Urothelium cell line (cell line): ENCODE measurements around the gene PIK3R1.

ENCODE experiments used
- DNase-seq: peaks from one replicate; pipeline ENCODE4 v3.0.0; 2011; ENCODE audit warnings: low spot score, mixed read lengths
- FAIRE-seq: peaks from 2 replicates; lab custom pipeline; 2011; peaks lifted over from hg19 to GRCh38; lab: Jason Lieb, UNC

Gene PIK3R1

DNA sequence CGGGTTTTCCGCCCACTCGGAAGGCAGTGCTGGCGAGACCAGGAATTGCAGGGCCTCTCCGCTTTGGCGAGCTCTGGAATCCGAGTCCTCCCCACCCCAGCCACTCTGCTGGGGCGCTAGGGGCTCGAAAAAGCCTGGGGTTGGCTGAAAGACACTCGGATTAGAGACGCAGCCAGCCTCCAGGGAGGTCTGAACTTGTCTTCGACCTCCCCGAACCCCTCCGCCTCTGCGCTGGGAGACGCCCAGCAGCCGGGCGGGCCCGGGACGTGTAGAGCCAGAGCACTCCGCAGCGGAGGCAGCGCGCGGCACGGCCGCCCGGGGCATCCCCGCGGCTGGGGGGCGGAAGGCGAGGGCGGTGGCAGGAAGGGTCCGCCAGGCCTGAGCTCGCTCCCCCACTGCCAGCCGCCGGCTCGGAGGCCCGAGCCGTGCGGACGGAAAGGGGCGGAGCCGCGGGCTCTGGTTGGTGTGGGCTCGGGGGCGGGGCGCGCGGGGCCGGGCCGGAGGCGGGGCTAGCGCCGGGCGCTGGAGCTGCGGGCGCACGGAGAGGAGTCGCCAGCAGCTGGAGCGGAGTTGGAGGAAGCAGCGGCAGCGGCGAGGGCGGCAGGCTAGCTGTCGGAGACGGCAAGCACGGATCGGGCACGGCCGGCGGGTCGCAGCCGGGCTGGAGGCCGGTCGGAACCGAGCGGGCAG is at the start of gene PIK3R1:
Gene PIK3R1, plus strand, starts transcription at position 549 of the 690 bp plus-strand sequence. CDS start 10,920 bp downstream, outside the sequence.
- FAIRE-seq, result peak; percentile 74
- DNase-seq, result peak; percentile 97

DNA sequence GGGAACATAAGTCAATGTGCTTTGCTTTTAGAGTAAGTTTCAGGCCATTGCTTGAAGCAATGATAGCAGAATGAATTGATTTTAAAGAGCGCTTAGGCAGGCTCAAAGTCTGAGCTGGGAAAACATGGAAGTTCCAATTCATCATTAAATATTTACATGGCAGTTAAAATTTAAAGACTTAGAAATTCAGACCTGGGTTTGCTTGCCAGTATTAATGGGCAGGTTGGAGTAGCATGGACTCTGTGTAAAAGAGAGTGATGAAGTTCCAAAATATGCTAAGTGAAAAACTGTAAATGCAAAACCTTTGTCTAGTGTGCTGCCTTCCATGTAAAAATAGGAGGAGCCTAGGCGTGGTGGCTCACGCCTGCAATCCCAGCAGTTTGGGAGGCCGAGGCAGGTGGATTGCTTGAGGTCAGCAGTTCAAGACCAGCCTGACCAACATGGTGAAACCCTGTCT is 48.3 kb upstream of the PIK3R1 start:
- FAIRE-seq (no peak), DNase-seq (no peak)

DNA sequence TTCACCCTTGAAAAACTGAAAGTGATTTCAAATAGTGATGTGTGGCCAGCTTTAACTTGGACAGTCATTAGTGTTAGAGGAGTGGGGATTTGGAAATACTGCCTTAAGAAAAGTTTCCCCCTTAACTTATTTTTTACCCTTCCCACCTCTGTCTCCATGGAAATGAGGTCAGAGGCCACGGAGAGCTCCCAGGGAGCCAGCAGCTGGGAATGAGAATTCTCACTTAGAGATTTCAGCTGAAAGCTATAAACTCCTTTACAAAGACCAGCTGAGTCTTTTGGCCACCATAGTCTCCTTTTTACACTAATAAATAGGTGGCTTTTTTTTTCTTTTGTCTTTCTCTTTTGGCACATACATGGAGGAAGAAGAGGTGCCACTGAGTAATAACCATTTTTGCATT is 45.7 kb upstream of the PIK3R1 start:
- FAIRE-seq, result no peak
- no peak for DNase-seq

GRCh38 chr5:68170826-68171558 is 44.6 kb upstream of the PIK3R1 start:
- DNase-seq, result no peak

GRCh38 chr5:68172314-68172713 is 43.2 kb upstream of the PIK3R1 start:
- FAIRE-seq (no peak), DNase-seq (no peak)

More at GRCh38 chr5:68170826-68171558, 44.6 kb upstream of the PIK3R1 start:
- no peak for FAIRE-seq

- DNase-seq (no peak), FAIRE-seq (no peak)
Measured at GRCh38 chr5:68173007-68173406, 42.5 kb upstream of the PIK3R1 start.

GRCh38 chr5:68176253-68176652 is 39.3 kb upstream of the PIK3R1 start:
- DNase-seq (no peak), FAIRE-seq (no peak)

GRCh38 chr5:68176802-68177479 is 38.6 kb upstream of the PIK3R1 start:
- DNase-seq (no peak), FAIRE-seq (peak; percentile 44)

DNA sequence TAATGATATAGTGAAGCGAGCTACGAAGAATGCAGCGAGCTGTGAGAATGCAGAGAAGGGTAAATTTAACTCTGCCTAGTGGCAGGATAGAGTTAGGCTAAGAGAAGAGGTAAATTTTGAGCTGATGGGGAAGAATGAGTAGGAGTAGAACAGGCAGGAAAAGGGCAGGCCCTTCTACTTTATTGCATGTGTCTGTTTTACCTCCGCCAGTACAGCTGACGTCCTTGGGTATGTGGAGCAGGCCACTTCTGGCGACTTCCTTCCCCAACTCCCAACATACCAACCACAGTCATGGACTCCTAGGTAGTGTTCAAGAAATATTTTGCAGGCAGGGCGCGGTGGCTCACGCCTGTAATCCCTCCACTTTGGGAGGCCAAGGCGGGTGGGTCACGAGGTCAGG is 37.9 kb upstream of the PIK3R1 start:
- no peak for DNase-seq

DNA sequence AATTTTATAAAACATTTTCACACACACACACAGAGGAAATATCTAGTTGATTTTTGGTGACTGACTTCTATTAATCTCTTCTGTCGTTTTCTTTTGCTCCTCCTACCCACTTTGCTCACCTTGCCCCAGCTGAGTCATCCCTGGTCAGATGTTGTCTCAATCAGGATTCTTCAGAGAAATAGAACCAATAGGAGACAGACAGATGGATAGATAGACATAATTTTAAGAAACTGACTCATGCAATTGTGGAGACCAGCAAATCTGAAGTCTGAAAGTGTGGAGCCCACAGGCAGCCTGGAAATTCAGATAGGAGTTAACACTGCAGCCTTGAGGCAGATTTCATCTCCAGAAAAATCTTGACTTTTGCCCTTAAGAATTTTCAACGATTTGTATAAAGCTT is 37.0 kb upstream of the PIK3R1 start:
- FAIRE-seq, result no peak
- DNase-seq, result peak; percentile 46

More for the DNA sequence above, 37.9 kb upstream of the PIK3R1 start:
- no peak for FAIRE-seq

- DNase-seq (no peak), FAIRE-seq (peak; percentile 23)
Measured at GRCh38 chr5:68180121-68181038, 35.2 kb upstream of the PIK3R1 start.

DNA sequence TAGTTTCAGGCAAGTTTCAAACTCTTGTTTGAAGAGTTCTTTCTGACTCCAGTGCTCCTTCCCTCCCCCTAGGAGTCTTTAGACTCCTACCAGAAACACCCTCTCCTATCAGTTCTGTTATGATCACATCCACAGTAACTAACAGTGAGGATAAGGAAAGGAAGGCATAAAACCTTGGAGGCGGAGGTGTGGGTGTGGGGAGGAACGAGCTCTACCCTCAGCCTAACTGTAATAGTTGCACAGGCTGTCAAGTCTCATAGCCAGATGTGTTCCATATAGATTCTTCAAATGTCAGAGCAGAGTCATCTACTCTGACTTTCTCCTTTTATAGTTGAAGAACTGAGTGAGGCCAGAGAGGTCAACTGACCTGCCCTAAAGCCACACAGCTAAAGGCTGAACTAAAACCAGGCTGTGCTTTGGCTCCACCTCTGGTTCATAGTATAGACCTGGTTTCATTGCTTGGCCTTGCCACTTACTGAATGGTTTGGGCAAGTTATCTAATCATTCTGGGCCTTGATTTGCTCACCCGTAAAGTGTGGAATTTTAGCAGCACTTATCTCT is 34.4 kb upstream of the PIK3R1 start:
- DNase-seq (no peak), FAIRE-seq (no peak)

DNA sequence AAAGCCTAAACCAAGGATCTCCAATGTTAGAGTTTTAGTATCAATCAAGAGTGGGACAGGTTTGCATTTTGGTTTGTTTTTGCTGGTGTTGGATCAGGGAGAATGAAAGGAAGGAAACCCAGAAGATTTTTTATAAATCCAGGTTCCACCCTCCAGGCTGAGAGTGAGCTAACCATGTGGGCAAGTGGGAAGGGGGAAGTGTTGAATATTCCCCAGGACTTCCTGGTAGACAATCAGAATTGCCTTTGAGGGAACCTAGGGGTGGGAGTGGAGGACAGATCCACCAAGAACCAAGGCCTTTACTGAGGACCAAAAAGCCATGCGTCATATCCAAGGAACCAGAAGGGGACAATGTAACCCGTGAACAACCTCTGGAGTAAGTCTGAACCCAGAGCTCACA is 33.5 kb upstream of the PIK3R1 start:
- no peak for FAIRE-seq
- no peak for DNase-seq

DNA sequence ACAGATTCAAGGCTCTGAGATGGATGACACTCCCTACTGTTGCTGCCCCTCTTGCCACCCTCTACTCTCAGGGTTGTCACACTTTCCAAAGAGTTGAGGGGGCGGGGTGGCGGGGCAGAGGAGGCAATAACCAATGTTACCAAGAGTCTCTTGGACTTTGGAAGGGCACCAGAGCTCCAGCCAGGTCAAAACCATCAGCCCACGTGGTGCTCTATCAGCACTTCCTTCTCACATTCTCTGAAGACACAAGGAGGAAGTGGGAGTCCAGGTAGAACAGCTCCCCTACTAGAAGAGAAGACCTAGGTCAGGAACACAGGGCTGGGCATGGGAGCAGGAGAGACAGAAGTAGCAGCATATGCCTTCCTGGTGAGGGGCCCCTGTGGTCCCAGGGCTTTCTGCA is 33.0 kb upstream of the PIK3R1 start:
- FAIRE-seq, result no peak
- DNase-seq, result no peak

DNA sequence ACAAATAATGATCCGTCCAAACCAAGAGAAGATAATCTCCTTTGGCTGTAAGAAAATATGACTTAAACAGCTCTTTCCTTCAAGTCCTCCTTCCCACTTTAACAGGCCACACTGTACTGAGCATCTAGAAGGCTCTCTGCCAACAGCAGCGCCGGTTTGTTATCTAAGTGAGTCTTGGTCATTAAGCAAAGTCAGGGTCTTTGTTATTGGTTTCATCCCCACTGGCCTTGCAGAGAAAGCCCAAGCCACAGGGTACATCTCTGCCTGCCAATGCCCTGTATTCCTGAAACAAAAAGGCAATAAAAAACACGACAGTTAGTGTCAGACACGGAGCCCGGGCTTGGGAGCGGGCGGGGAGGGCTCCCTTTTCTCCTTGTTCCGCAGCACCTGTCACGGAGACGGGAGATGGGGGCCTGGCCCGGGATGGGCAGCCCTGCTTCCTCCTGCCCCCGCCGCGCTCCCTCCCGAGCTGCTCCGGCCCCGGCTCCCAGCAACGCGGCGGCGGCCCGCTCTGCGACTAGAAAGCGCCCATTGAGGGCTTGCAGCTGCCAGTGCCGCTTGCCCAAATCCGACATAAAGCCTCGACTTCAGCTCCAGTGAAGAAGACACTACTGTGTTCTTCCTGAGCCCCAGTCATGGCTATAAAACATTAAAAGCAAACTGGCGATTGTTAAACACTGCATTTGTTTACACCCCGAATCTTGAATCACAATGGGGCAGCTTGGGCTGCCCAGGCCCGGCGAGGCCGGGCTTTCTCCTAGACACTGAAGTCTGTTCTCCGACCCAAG is 28.1 kb upstream of the PIK3R1 start:
- DNase-seq, result no peak
- FAIRE-seq, result no peak

DNA sequence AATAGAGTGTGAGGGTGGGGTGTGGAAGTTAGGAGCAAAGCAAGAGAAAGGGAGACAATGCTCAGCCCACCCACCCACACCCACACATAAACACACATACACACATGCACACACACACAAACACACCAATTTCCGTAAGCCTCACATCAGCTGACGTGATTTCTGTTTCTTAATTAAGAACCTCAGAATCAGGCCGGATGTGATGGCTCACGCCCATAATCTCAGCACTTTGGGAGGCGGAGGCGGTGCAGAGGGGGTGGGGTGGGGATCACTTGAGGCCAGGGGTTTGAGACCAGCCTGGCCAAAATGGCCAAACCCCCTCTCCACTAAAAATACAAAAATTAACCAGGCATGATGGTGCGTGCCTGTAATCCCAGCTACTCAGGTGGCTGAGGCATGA is 26.4 kb upstream of the PIK3R1 start:
- FAIRE-seq (no peak), DNase-seq (no peak)

DNA sequence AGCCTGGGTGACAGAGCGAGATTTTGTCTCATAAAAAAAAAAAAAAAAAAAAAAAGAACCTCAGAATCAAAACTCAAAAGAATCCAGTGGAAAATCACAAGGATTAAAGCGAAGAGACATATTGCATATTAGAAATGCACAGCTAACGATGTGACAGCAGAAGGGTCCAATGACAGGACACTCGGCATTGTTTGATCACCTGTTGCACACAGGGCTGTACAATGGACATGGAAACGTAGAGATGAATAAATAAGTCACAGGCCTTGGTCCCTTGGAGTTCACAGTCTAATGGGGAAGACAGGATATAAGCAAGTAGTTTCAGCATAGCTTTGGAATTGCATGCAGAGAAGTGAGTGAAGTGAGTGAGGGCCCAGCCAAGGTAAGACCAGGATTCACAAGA is 25.9 kb upstream of the PIK3R1 start:
- FAIRE-seq, result no peak
- DNase-seq, result no peak

GRCh38 chr5:68190619-68191018 is 24.9 kb upstream of the PIK3R1 start:
- FAIRE-seq (no peak), DNase-seq (no peak)

- DNase-seq (no peak), FAIRE-seq (no peak)
Measured at GRCh38 chr5:68191083-68191791, 24.3 kb upstream of the PIK3R1 start.
